ENCODE results near the gene NAV2.

GRCh38 chr11:20117291-20117690, 404.7 kb downstream of the NAV2 start:
- TF ChIP-seq CTCF (IDR thresholded peaks at IDR 0.05; ENCODE audit: poor library complexity, severe bottlenecking) (no peak), RAD21 (conservative IDR thresholded peaks at IDR 0.05) (no peak), MXI1 (conservative IDR thresholded peaks at IDR 0.05; ENCODE audit: poor library complexity, severe bottlenecking) (no peak), POLR2AphosphoS5 (IDR thresholded peaks at IDR 0.05) (no peak), EZH2 (IDR thresholded peaks at IDR 0.05; ENCODE audit: borderline replicate concordance, insufficient read depth, low read length, poor library complexity, severe bottlenecking) (no peak), REST (IDR thresholded peaks at IDR 0.05; ENCODE audit: borderline replicate concordance) (no peak)

Data from neural cell (in vitro differentiated cells).